GM12878 (cell line): Measurements from ENCODE around the gene NUDT22. TPM values are rescaled to one million over a fixed set of nuclear protein-coding genes. Genes with fewer than 3 reads are reported as not detected.

Source experiments
- ATAC-seq: fragments of 200-7000 bp; cut with Tn5 transposase; 3 replicates; pipeline ENCODE4 v1.9.1; 2020; ENCODE audit warnings: mild to moderate bottlenecking, moderate library complexity
- BruUV-seq: library from RNA; stranded (reverse); fragments of 400-500 nt; replicated peaks from 2 replicates; lab custom pipeline; 2021; lab: Mats Ljungman, UMichigan
- CTCF ChIA-PET: fragments of 300-600 bp; sonication (Branson Sonifier 250); formaldehyde crosslinking; extraction: SDS; loops from one replicate; lab custom pipeline; 2021; ENCODE audit warnings: inconsistent platforms; lab: Yijun Ruan, JAX
- POLR2A ChIA-PET: fragments of 350-600 bp; formaldehyde crosslinking; extraction: SDS; loops from one replicate; lab custom pipeline; 2021; ENCODE audit warnings: inconsistent platforms; lab: Charles Lee
- RAD21 ChIA-PET: fragments of 300-600 bp; sonication (Branson Sonifier 250); formaldehyde crosslinking; loops from one replicate; lab custom pipeline; 2023; ENCODE audit warnings: antibody characterized with exemption; ENCODE audit not compliant: unreplicated experiment; lab: Charles Lee
- SMC1A ChIA-PET: fragments of 300-600 bp; sonication (Branson Sonifier 250); formaldehyde crosslinking; loops from one replicate; lab custom pipeline; 2023; ENCODE audit not compliant: unreplicated experiment, uncharacterized antibody; lab: Charles Lee
- DNase-seq: peaks from one replicate; pipeline ENCODE4 v3.0.0-alpha.2; 2011; ENCODE audit warnings: low read depth, low spot score
- FAIRE-seq: peaks from 3 replicates; lab custom pipeline; 2011; peaks lifted over from hg19 to GRCh38; lab: Jason Lieb, UNC
- H2AFZ ChIP-seq: 2 replicates; pipeline ENCODE4 v1.6.0; 2011; ENCODE audit warnings: low read depth, low read length, control low read depth; ENCODE audit not compliant: control insufficient read depth
- H3K27ac ChIP-seq: 2 replicates; pipeline ENCODE4 v1.5.1; 2011; ENCODE audit warnings: control low read depth; ENCODE audit not compliant: control insufficient read depth, insufficient read depth
- H3K27me3 ChIP-seq, 2 experiments: replicated peaks in 1 of 2; 2 replicates each; pipeline versions ENCODE4 v1.6.0 to v1.6.1; 2011; ENCODE audit warnings: low read length in 1 of 2; ENCODE audit not compliant: control insufficient read depth in 2 of 2, insufficient read depth in 2 of 2
- H3K36me3 ChIP-seq, 2 experiments: 2 replicates each; pipeline ENCODE4 v1.5.1; 2011; ENCODE audit warnings: low read length in 1 of 2; ENCODE audit not compliant: control insufficient read depth in 2 of 2, insufficient read depth in 2 of 2
- H3K4me1 ChIP-seq: 2 replicates; pipeline ENCODE4 v1.6.1; 2011; ENCODE audit warnings: mild to moderate bottlenecking, low read length, moderate library complexity, mixed read lengths; ENCODE audit not compliant: control insufficient read depth, insufficient read depth
- H3K4me2 ChIP-seq: 2 replicates; pipeline ENCODE4 v1.6.0; 2011; ENCODE audit warnings: control low read depth; ENCODE audit not compliant: control insufficient read depth, insufficient read depth
- H3K4me3 ChIP-seq: fragments of 200-600 bp; sonication (generic); 2 replicates; pipeline ENCODE4 v1.5.1; 2016
- H3K79me2 ChIP-seq: 2 replicates; pipeline ENCODE4 v1.6.0; 2011; ENCODE audit warnings: low read length; ENCODE audit not compliant: control insufficient read depth, insufficient read depth
- H3K9ac ChIP-seq: 2 replicates; pipeline ENCODE4 v1.8.0; 2011; ENCODE audit warnings: low read length, control low read depth, mixed read lengths; ENCODE audit not compliant: control insufficient read depth, insufficient read depth
- H3K9me3 ChIP-seq: replicated peaks from 3 replicates; pipeline ENCODE4 v1.5.1; 2011; ENCODE audit warnings: mild to moderate bottlenecking, low read length; ENCODE audit not compliant: control insufficient read depth, insufficient read depth
- H4K20me1 ChIP-seq: 2 replicates; pipeline ENCODE4 v1.6.0; 2011; ENCODE audit not compliant: control insufficient read depth, insufficient read depth
- BACH1 ChIP-seq: fragments of 450-650 bp; IDR thresholded peaks from 2 replicates; pipeline ENCODE4 v1.6.1; 2017; ENCODE audit warnings: mild to moderate bottlenecking, borderline replicate concordance
- EED ChIP-seq: sonication (generic); IDR thresholded peaks from 2 replicates; pipeline ENCODE4 v1.6.1; 2016; ENCODE audit warnings: antibody characterized with exemption, low read depth
- GATAD2B ChIP-seq: fragments of 450-650 bp; conservative IDR thresholded peaks from 2 replicates; pipeline ENCODE4 v1.6.1; 2017; ENCODE audit warnings: low read depth, mild to moderate bottlenecking, moderate library complexity
- HCFC1 ChIP-seq: fragments of 150-350 bp; IDR thresholded peaks from 2 replicates; pipeline ENCODE4 v1.6.1; 2014; ENCODE audit warnings: low read length
- JUND ChIP-seq: IDR thresholded peaks from 2 replicates; pipeline ENCODE4 v1.6.1; 2012; ENCODE audit warnings: low read depth, mild to moderate bottlenecking, low read length, improper control_type of control experiment, moderate library complexity
- KDM1A ChIP-seq: fragments of 200-600 bp; sonication (generic); IDR thresholded peaks from 2 replicates; pipeline ENCODE4 v1.6.1; 2016; ENCODE audit warnings: borderline replicate concordance
- LARP7 ChIP-seq: fragments of 450-650 bp; IDR thresholded peaks from 2 replicates; pipeline ENCODE4 v1.6.1; 2017; ENCODE audit warnings: mild to moderate bottlenecking
- MAX ChIP-seq: IDR thresholded peaks from 2 replicates; pipeline ENCODE4 v1.6.1; 2012; ENCODE audit warnings: low read depth, low read length, improper control_type of control experiment
- NR2C1 ChIP-seq: fragments of 450-650 bp; IDR thresholded peaks from 2 replicates; pipeline ENCODE4 v1.6.1; 2017; ENCODE audit warnings: antibody characterized with exemption, mild to moderate bottlenecking, moderate library complexity
- NR2C2 ChIP-seq: IDR thresholded peaks from 2 replicates; pipeline ENCODE4 v1.6.1; 2011; ENCODE audit warnings: borderline replicate concordance, low read depth; ENCODE audit not compliant: control insufficient read depth, insufficient read length
- RB1 ChIP-seq: fragments of 450-650 bp; formaldehyde crosslinking; IDR thresholded peaks from 2 replicates; pipeline ENCODE4 v1.6.1; 2017; ENCODE audit warnings: mild to moderate bottlenecking, borderline replicate concordance
- STAT3 ChIP-seq: IDR thresholded peaks from 2 replicates; pipeline ENCODE4 v1.6.1; 2011; ENCODE audit warnings: low read depth, low read length, improper control_type of control experiment
- WRNIP1 ChIP-seq: IDR thresholded peaks from 2 replicates; pipeline ENCODE4 v1.6.1; 2011; ENCODE audit warnings: low read depth, low read length, improper control_type of control experiment, borderline replicate concordance
- WGBS: methylation state at CpG from one replicate; pipeline ENCODE4 v1.1.6; 2016; ENCODE audit warnings: low lambda C conversion rate; ENCODE audit not compliant: insufficient replicate concordance, insufficient coverage; ENCODE audit errors: missing lambda C conversion rate; 5-methylcytosine and 5-hydroxymethylcytosine counted together
- in situ Hi-C: fragments of 300-500 bp; cut with MboI; formaldehyde crosslinking; loops from 9 replicates; pipeline ENCODE4 v1.14.3; 2018; ENCODE audit warnings: mixed read lengths
- intact Hi-C: fragments of 100-400 bp; cut with micrococcal nuclease; formaldehyde crosslinking; loops from one replicate; pipeline ENCODE4 v1.14.2; 2022; ENCODE audit not compliant: unreplicated experiment
- polyA plus RNA-seq, 11 experiments: library from polyadenylated mRNA; depleted of rRNA in 4 of 11; unstranded in 6 of 11; stranded (reverse) in 5 of 11; fragments of >200 nt; fragmentation: Nextera tagmentation in 4 of 11; fragmentation: Illumina TruSeq in 1 of 11; extraction: Ambion mirVana in 4 of 11; extraction: Trizol in 1 of 11; gene quantifications; 1 replicate in 1 of 11; 2 replicates in 10 of 11; pipeline versions ENCODE4 v1.2.1 to v1.2.3, GENCODE V29; 2011 to 2016; ENCODE audit warnings: inconsistent platforms in 2 of 11, missing spikeins in 2 of 11, low read depth in 1 of 11
- total RNA-seq, 4 experiments: library from RNA; depleted of rRNA in 3 of 4; stranded (reverse); fragments of >200 nt in 3 of 4; fragmentation: Illumina TruSeq in 1 of 4; extraction: Trizol in 1 of 4; gene quantifications; 2 replicates each; pipeline versions ENCODE4 v1.2.1 to v1.2.3, GENCODE V29; 2013 to 2021
- TF ChIP-seq, protein P1 (sequence below): fragments of 450-650 bp; conservative IDR thresholded peaks from 2 replicates; pipeline ENCODE4 v1.6.1; 2017; ENCODE audit warnings: mild to moderate bottlenecking, moderate library complexity
- TF ChIP-seq, protein P2 (sequence below): IDR thresholded peaks from 2 replicates; pipeline ENCODE4 v1.6.1; 2011; ENCODE audit warnings: borderline replicate concordance, low read depth, mild to moderate bottlenecking, moderate library complexity, mixed read lengths, low read length; ENCODE audit not compliant: insufficient read depth; ENCODE audit errors: extremely low read length

The NUDT22 gene
- total and polyA plus RNA-seq, 10 of the 15 experiments (the other 5 are each of a cell fraction or from before 2014, with no cell fraction given): 6.7 to 115 (median 64.7) TPM

- ChIA-PET POLR2A (interaction anchor here (1.0 to 2.6 kb wide), 2 partner anchors 10 to 14 kb away, joined by 3 to 11 read pairs; partner anchors contain the start of gene FERMT3), SMC1A (no interaction called here), CTCF (interaction anchor here (4.2 kb wide), 1 partner anchor 15 kb away, joined by 14 read pairs; the partner anchor contains the start of gene FERMT3)
- H3K27me3 ChIP-seq: no peaks in the 10 kb centered on the region
- FAIRE-seq: no peak
- H2AFZ ChIP-seq: no peak overlapping the region
- TF ChIP-seq BACH1: no peak
- TF ChIP-seq WRNIP1: no peak
- TF ChIP-seq GATAD2B: no peak
- no peak for TF ChIP-seq EED
- no peak for TF ChIP-seq LARP7
- no peak for TF ChIP-seq HCFC1
- no peak for TF ChIP-seq STAT3
- TF ChIP-seq MAX: no peak
- TF ChIP-seq, protein P1, sequence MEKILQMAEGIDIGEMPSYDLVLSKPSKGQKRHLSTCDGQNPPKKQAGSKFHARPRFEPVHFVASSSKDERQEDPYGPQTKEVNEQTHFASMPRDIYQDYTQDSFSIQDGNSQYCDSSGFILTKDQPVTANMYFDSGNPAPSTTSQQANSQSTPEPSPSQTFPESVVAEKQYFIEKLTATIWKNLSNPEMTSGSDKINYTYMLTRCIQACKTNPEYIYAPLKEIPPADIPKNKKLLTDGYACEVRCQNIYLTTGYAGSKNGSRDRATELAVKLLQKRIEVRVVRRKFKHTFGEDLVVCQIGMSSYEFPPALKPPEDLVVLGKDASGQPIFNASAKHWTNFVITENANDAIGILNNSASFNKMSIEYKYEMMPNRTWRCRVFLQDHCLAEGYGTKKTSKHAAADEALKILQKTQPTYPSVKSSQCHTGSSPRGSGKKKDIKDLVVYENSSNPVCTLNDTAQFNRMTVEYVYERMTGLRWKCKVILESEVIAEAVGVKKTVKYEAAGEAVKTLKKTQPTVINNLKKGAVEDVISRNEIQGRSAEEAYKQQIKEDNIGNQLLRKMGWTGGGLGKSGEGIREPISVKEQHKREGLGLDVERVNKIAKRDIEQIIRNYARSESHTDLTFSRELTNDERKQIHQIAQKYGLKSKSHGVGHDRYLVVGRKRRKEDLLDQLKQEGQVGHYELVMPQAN: no peak
- TF ChIP-seq NR2C2: no peak
- TF ChIP-seq KDM1A: no peak
- TF ChIP-seq NR2C1: no peak
- TF ChIP-seq, protein P2, sequence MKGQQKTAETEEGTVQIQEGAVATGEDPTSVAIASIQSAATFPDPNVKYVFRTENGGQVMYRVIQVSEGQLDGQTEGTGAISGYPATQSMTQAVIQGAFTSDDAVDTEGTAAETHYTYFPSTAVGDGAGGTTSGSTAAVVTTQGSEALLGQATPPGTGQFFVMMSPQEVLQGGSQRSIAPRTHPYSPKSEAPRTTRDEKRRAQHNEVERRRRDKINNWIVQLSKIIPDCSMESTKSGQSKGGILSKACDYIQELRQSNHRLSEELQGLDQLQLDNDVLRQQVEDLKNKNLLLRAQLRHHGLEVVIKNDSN: no peak
- TF ChIP-seq RB1: no peak
- TF ChIP-seq JUND: no peak
- TF ChIP-seq, all 136 proteins: peak for 0
- no peaks in the 10 kb centered on the region for H3K9me3 ChIP-seq
- peaks cover 3% of the 10 kb centered on the region; the same call in 1 of the 2 replicates for H3K4me1 ChIP-seq
- H3K79me2 ChIP-seq: peaks cover 6% of the 10 kb centered on the region
- H3K4me3 ChIP-seq: no peak overlapping the region
- H3K27ac ChIP-seq: no peak overlapping the region
- DNase-seq (no peak), ATAC-seq (no peak)
- 97% methylated on average over 16 of the region's 17 CpGs for WGBS
- no peak overlapping the region for H3K9ac ChIP-seq
- in situ Hi-C loops (no loop called here), intact Hi-C loops (no loop called here)
- RAD21 ChIA-PET: interaction anchor here (0.6 kb wide), 1 partner anchor 16 kb away, joined by 3 read pairs; no protein-coding TSS in a partner anchor
- peaks cover 27 to 30% of the 10 kb centered on the region in 2 experiments for H3K36me3 ChIP-seq
- no peaks in the 10 kb centered on the region for H4K20me1 ChIP-seq
- BruUV-seq: no TSS peak
- no peak overlapping the region for H3K4me2 ChIP-seq
Observed at GRCh38 chr11:64220271-64220670, 5.8 kb upstream of the NUDT22 start.
